HCT116 (cell line): ENCODE measurements around the gene JAK2. TPM values are rescaled to one million over a fixed set of nuclear protein-coding genes. Genes with fewer than 3 reads are reported as not detected.
"Not testable (repeated sequence)": the region's sequence is repeated elsewhere in the genome, so short reads cannot be mapped to it uniquely, and the experiment has no call there.

Experiments used
- ATAC-seq: fragments of 200-7000 bp; cut with Tn5 transposase; 2 replicates; pipeline ENCODE4 v1.9.1; 2020; ENCODE audit warnings: mild to moderate bottlenecking, moderate library complexity
- BruUV-seq: library from RNA; stranded (reverse); fragments of 400-500 nt; replicated peaks from 2 replicates; lab custom pipeline; 2021; lab: Mats Ljungman, UMichigan
- CTCF ChIA-PET: fragments of 300-600 bp; sonication (Branson Sonifier 250); formaldehyde crosslinking; loops from one replicate; lab custom pipeline; 2021; ENCODE audit warnings: antibody characterized with exemption; lab: Charles Lee
- POLR2A ChIA-PET: fragments of 300-600, 350-600 bp; sonication (Branson Sonifier 250); formaldehyde crosslinking; loops from one replicate; lab custom pipeline; 2021; ENCODE audit warnings: antibody characterized with exemption; lab: Charles Lee
- RAD21 ChIA-PET, 2 experiments: fragments of 300-600 bp; sonication (Branson Sonifier 250); formaldehyde crosslinking; loops; one replicate each; lab custom pipeline; 2023; ENCODE audit warnings: low total read pairs in 2 of 2; ENCODE audit not compliant: uncharacterized antibody in 2 of 2, unreplicated experiment in 2 of 2, low non-redundant PET in 1 of 2; lab: Charles Lee
- DNase-seq: peaks from one replicate; pipeline ENCODE4 v3.0.0-alpha.2; 2010; ENCODE audit warnings: low read depth, low spot score
- H2AFZ ChIP-seq: fragments of 200-600 bp; shearing (Covaris generic), sonication (generic); 2 replicates; pipeline ENCODE4 v1.6.1; 2017; ENCODE audit warnings: low read depth, mixed run types, mixed read lengths, antibody characterized with exemption, low read length; ENCODE audit not compliant: poor library complexity, severe bottlenecking
- H3K27ac ChIP-seq: 2 replicates; pipeline ENCODE4 v1.5.1; 2012; ENCODE audit warnings: low read depth, low read length
- H3K27me3 ChIP-seq: fragments of 200-600 bp; sonication (generic); 2 replicates; pipeline ENCODE4 v1.6.1; 2016; ENCODE audit warnings: mixed run types, low read length, mixed read lengths; ENCODE audit not compliant: insufficient read depth
- H3K36me3 ChIP-seq, 2 experiments: fragments of 200-500 bp in 1 of 2; fragments of 200-600 bp in 1 of 2; sonication (Bioruptor generic) in 1 of 2; sonication (generic) in 1 of 2; 2 replicates each; pipeline versions ENCODE4 v1.5.1 to v1.6.1; 2014 to 2016; ENCODE audit warnings: low read length in 2 of 2, inconsistent platforms in 1 of 2, mixed read lengths in 1 of 2, mixed run types in 1 of 2; ENCODE audit not compliant: insufficient read depth in 2 of 2, control insufficient read depth in 1 of 2
- H3K4me1 ChIP-seq, 2 experiments: fragments of 200-600 bp in 1 of 2; sonication (generic) in 1 of 2; 2 replicates each; pipeline versions ENCODE4 v1.5.1 to v1.6.1; 2012 to 2017; ENCODE audit warnings: low read length in 2 of 2, inconsistent platforms in 1 of 2, mild to moderate bottlenecking in 1 of 2, mixed read lengths in 1 of 2, mixed run types in 1 of 2, moderate library complexity in 1 of 2; ENCODE audit not compliant: insufficient read depth in 2 of 2, control insufficient read depth in 1 of 2
- H3K4me2 ChIP-seq: fragments of 200-600 bp; sonication (generic); 2 replicates; pipeline ENCODE4 v1.6.1; 2017; ENCODE audit warnings: mixed run types, low read length, mixed read lengths
- H3K4me3 ChIP-seq, 2 experiments: fragments of 200-600 bp in 1 of 2; sonication (generic) in 1 of 2; replicated peaks in 1 of 2; 2 replicates each; pipeline ENCODE4 v1.5.1; 2011 to 2016; ENCODE audit warnings: low read length in 2 of 2, control low read depth in 1 of 2, low read depth in 1 of 2, mild to moderate bottlenecking in 1 of 2, mixed read lengths in 1 of 2, mixed run types in 1 of 2
- H3K79me2 ChIP-seq: fragments of 200-600 bp; sonication (generic); 2 replicates; pipeline ENCODE4 v1.6.1; 2017; ENCODE audit warnings: mild to moderate bottlenecking, mixed run types, low read length, moderate library complexity, mixed read lengths; ENCODE audit not compliant: insufficient read depth
- H3K9ac ChIP-seq: fragments of 200-600 bp; sonication (generic); 2 replicates; pipeline ENCODE4 v1.6.1; 2016; ENCODE audit warnings: low read length, mixed read lengths
- H3K9me2 ChIP-seq: fragments of 200-600 bp; sonication (generic), shearing (Covaris generic); 2 replicates; pipeline ENCODE4 v1.6.1; 2017; ENCODE audit warnings: mixed run types, mild to moderate bottlenecking, moderate library complexity; ENCODE audit not compliant: insufficient read depth
- H3K9me3 ChIP-seq, 2 experiments: fragments of 200-500 bp in 1 of 2; fragments of 200-600 bp in 1 of 2; sonication (Bioruptor generic) in 1 of 2; sonication (generic) in 1 of 2; 2 replicates each; pipeline ENCODE4 v1.6.1; 2014 to 2017; ENCODE audit warnings: low read length in 2 of 2, mixed read lengths in 2 of 2, inconsistent platforms in 1 of 2, low read depth in 1 of 2, mild to moderate bottlenecking in 1 of 2, mixed run types in 1 of 2, moderate library complexity in 1 of 2; ENCODE audit not compliant: control insufficient read depth in 1 of 2, insufficient read depth in 1 of 2
- H4K20me1 ChIP-seq: fragments of 200-600 bp; sonication (generic), shearing (Covaris generic); 2 replicates; pipeline ENCODE4 v1.6.1; 2017; ENCODE audit warnings: mixed run types, mild to moderate bottlenecking, moderate library complexity; ENCODE audit not compliant: insufficient read depth
- ATF3 ChIP-seq: IDR thresholded peaks from 2 replicates; pipeline ENCODE4 v1.6.1; 2012
- CBX3 ChIP-seq: IDR thresholded peaks from 2 replicates; pipeline ENCODE4 v1.6.1; 2012; ENCODE audit warnings: low read depth
- CTCF ChIP-seq, 3 experiments: fragments of 200-600 bp in 1 of 3; sonication (generic) in 1 of 3; IDR thresholded peaks in 2 of 3; conservative IDR thresholded peaks in 1 of 3; 2 replicates each; pipeline ENCODE4 v1.5.1; 2012 to 2017; ENCODE audit warnings: low read depth in 2 of 3, low read length in 2 of 3, antibody characterized with exemption in 1 of 3, borderline replicate concordance in 1 of 3, control low read depth in 1 of 3, mild to moderate bottlenecking in 1 of 3, mixed read lengths in 1 of 3, mixed run types in 1 of 3, moderate library complexity in 1 of 3; ENCODE audit not compliant: insufficient read depth in 1 of 3
- EGR1 ChIP-seq: IDR thresholded peaks from 2 replicates; pipeline ENCODE4 v1.6.1; 2012; ENCODE audit warnings: low read depth
- FOSL1 ChIP-seq: IDR thresholded peaks from 2 replicates; pipeline ENCODE4 v1.6.1; 2012; ENCODE audit warnings: low read depth
- SRF ChIP-seq: IDR thresholded peaks from 2 replicates; pipeline ENCODE4 v1.6.1; 2012; ENCODE audit warnings: low read depth
- TCF7L2 ChIP-seq: IDR thresholded peaks from 2 replicates; pipeline ENCODE4 v1.7.0; 2011; ENCODE audit warnings: borderline replicate concordance, inconsistent platforms; ENCODE audit not compliant: insufficient read depth, insufficient read length; ENCODE audit errors: extremely low read depth
- intact Hi-C: fragments of 100-400 bp; cut with micrococcal nuclease; formaldehyde crosslinking; loops from 2 replicates; pipeline ENCODE4 v1.10.0; 2022
- total RNA-seq: library from RNA; stranded (reverse); gene quantifications from one replicate; pipeline ENCODE4 v1.2.1, GENCODE V29; 2021; ENCODE audit not compliant: unreplicated experiment

The JAK2 gene
- total RNA-seq, 1 experiment from 2014 or later, result 4.6 TPM

GRCh38 chr9:4943346-4943745 is 41.7 kb upstream of the JAK2 start:
- ChIA-PET CTCF (no interaction called here), POLR2A (no interaction called here), RAD21 (no interaction called here)
- BruUV-seq, result no TSS peak
- ATAC-seq (no peak), DNase-seq (no peak)
- no peaks in the 10 kb centered on the region for H3K36me3 ChIP-seq
- intact Hi-C loops, result no loop called here
- no peak overlapping the region for H3K4me3 ChIP-seq
- no peaks in the 10 kb centered on the region for H3K27me3 ChIP-seq
- H3K9me3 ChIP-seq, result no peaks in the 10 kb centered on the region
- no peaks in the 10 kb centered on the region for H3K79me2 ChIP-seq
- no peaks in the 10 kb centered on the region for H4K20me1 ChIP-seq
- TF ChIP-seq CBX3, result no peak
- H3K27ac ChIP-seq, result no peak overlapping the region
- no peak overlapping the region for H3K9ac ChIP-seq
- no peak overlapping the region for H2AFZ ChIP-seq
- H3K9me2 ChIP-seq, result no peaks in the 10 kb centered on the region
- no peaks in the 10 kb centered on the region for H3K4me1 ChIP-seq
- no peak overlapping the region for H3K4me2 ChIP-seq

- ATAC-seq, intact Hi-C loops, BruUV-seq, H3K4me2 ChIP-seq, H3K36me3 ChIP-seq, DNase-seq, H3K4me3 ChIP-seq, H3K27ac ChIP-seq, H3K9ac ChIP-seq, H3K9me3 ChIP-seq, H3K9me2 ChIP-seq, H3K4me1 ChIP-seq, H2AFZ ChIP-seq, RAD21 ChIA-PET, H3K79me2 ChIP-seq, H4K20me1 ChIP-seq, H3K27me3 ChIP-seq, POLR2A ChIA-PET, CTCF ChIA-PET: not testable (repeated sequence)
Observed at GRCh38 chr9:4944431-4945211, 40.5 kb upstream of the JAK2 start.

GRCh38 chr9:4946937-4947336 is 38.1 kb upstream of the JAK2 start:
- no peaks in the 10 kb centered on the region for H3K27me3 ChIP-seq
- no peaks in the 10 kb centered on the region for H4K20me1 ChIP-seq
- ATAC-seq (no peak), DNase-seq (no peak)
- no peaks in the 10 kb centered on the region for H3K9me2 ChIP-seq
- no peaks in the 10 kb centered on the region for H3K4me1 ChIP-seq
- no peaks in the 10 kb centered on the region for H3K36me3 ChIP-seq
- no peak overlapping the region for H3K27ac ChIP-seq
- intact Hi-C loops, result no loop called here
- no peak overlapping the region for H2AFZ ChIP-seq
- POLR2A ChIA-PET, result no interaction called here
- H3K4me2 ChIP-seq, result no peak overlapping the region
- no peaks in the 10 kb centered on the region for H3K9me3 ChIP-seq
- no peak overlapping the region for H3K9ac ChIP-seq
- no TSS peak for BruUV-seq
- H3K4me3 ChIP-seq, result no peak overlapping the region
- CTCF ChIA-PET, result no interaction called here
- RAD21 ChIA-PET, result no interaction called here
- H3K79me2 ChIP-seq, result no peaks in the 10 kb centered on the region
- TF ChIP-seq EGR1 (no peak), CTCF (IDR thresholded peaks at IDR 0.05 in 2 of 3, conservative IDR thresholded peaks at IDR 0.05 in 1 of 3; ENCODE audit: borderline replicate concordance in 1 of 3, insufficient read depth in 1 of 3, low read depth in 2 of 3, low read length in 2 of 3) (no peak), FOSL1 (no peak), ATF3 (no peak), TCF7L2 (no peak), SRF (no peak)
